Measurements from ENCODE around the gene SCN11A.

Gene SCN11A

DNA sequence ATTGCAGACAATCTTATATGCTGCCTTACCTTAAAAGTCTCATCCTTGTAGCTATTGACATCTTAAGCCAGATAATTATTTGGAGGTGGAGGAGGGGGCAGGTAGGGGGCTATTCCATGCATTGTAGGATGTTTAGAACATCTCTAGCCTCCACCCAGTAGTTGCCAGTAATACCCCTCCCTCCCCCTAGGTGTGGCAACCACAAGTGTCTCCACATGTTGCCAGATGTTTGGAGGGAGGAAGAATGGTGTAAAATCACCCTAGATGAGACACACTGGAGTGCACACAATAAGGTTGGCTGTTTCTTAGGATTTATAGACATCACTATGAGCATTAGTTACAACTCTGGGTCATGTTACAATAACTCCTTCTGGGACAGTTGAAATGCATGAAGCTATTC, 28.3 kb upstream of the SCN11A start:
- Histone ChIP-seq H3K4me1 (ENCODE audit: insufficient read depth, low read length) (no peaks in the 10 kb centered on the region), H3K4me3 (ENCODE audit: low read depth in 1 of 2, low read length in 2 of 2) (no peak overlapping the region), H3K27me3 (ENCODE audit: insufficient read depth, low read length, poor library complexity) (no peaks in the 10 kb centered on the region), H3K79me2 (ENCODE audit: insufficient read depth, low read length) (no peaks in the 10 kb centered on the region), H3K9ac (ENCODE audit: low read depth, low read length) (no peak overlapping the region), H4K20me1 (ENCODE audit: insufficient read depth, low read length) (no peaks in the 10 kb centered on the region), H3K9me3 (ENCODE audit: insufficient read depth, low read length, severe bottlenecking) (no peaks in the 10 kb centered on the region), H2AFZ (ENCODE audit: low read depth, low read length) (no peak overlapping the region), H3K4me2 (ENCODE audit: insufficient read depth, low read length) (no peak overlapping the region), H3K27ac (ENCODE audit: low read length) (no peak overlapping the region), H3K36me3 (ENCODE audit: insufficient read depth, low read length) (peaks cover 53% of the 10 kb centered on the region)
- TF ChIP-seq EZH2 (IDR thresholded peaks at IDR 0.05; ENCODE audit: borderline replicate concordance, low read depth, low read length, severe bottlenecking) = no peak
- TF ChIP-seq, protein P1, sequence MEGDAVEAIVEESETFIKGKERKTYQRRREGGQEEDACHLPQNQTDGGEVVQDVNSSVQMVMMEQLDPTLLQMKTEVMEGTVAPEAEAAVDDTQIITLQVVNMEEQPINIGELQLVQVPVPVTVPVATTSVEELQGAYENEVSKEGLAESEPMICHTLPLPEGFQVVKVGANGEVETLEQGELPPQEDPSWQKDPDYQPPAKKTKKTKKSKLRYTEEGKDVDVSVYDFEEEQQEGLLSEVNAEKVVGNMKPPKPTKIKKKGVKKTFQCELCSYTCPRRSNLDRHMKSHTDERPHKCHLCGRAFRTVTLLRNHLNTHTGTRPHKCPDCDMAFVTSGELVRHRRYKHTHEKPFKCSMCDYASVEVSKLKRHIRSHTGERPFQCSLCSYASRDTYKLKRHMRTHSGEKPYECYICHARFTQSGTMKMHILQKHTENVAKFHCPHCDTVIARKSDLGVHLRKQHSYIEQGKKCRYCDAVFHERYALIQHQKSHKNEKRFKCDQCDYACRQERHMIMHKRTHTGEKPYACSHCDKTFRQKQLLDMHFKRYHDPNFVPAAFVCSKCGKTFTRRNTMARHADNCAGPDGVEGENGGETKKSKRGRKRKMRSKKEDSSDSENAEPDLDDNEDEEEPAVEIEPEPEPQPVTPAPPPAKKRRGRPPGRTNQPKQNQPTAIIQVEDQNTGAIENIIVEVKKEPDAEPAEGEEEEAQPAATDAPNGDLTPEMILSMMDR (IDR thresholded peaks at IDR 0.05; ENCODE audit: borderline replicate concordance, extremely low read depth, low read length, poor library complexity, severe bottlenecking) = no peak
- no peak for DNase-seq
- no peak for ATAC-seq (ENCODE audit: insufficient read depth, low read depth)

DNA sequence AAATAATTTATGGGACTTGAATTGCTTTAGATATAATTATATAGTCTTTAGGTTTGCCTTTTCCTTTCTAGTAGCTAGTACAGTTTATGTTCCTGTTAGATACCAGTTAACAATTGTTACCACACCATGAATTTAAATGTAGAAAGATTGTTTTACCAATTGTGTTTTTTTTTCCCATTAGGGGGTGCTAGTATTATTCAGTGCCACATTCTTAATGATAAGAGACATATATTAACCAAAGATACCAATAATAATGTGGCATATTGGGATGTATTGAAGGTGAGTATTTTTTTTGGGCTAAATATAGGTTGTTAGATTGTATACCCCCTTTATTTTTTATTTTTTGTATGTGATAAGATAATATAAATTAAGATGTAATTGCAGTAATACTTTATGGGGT, 27.8 kb upstream of the SCN11A start:
- Histone ChIP-seq H3K4me2 (ENCODE audit: insufficient read depth, low read length) (no peak overlapping the region), H3K4me1 (ENCODE audit: insufficient read depth, low read length) (no peaks in the 10 kb centered on the region), H4K20me1 (ENCODE audit: insufficient read depth, low read length) (no peaks in the 10 kb centered on the region), H3K27me3 (ENCODE audit: insufficient read depth, low read length, poor library complexity) (no peaks in the 10 kb centered on the region), H3K4me3 (ENCODE audit: low read depth in 1 of 2, low read length in 2 of 2) (no peak overlapping the region), H3K27ac (ENCODE audit: low read length) (no peak overlapping the region), H3K9ac (ENCODE audit: low read depth, low read length) (no peak overlapping the region), H3K36me3 (ENCODE audit: insufficient read depth, low read length) (peaks cover 58% of the 10 kb centered on the region), H2AFZ (ENCODE audit: low read depth, low read length) (no peak overlapping the region), H3K79me2 (ENCODE audit: insufficient read depth, low read length) (no peaks in the 10 kb centered on the region), H3K9me3 (ENCODE audit: insufficient read depth, low read length, severe bottlenecking) (no peaks in the 10 kb centered on the region)
- TF ChIP-seq, protein P1 (IDR thresholded peaks at IDR 0.05; ENCODE audit: borderline replicate concordance, extremely low read depth, low read length, poor library complexity, severe bottlenecking) = no peak
- no peak for TF ChIP-seq EZH2 (IDR thresholded peaks at IDR 0.05; ENCODE audit: borderline replicate concordance, low read depth, low read length, severe bottlenecking)
- DNase-seq (no peak), ATAC-seq (ENCODE audit: insufficient read depth, low read depth) (no peak)

DNA sequence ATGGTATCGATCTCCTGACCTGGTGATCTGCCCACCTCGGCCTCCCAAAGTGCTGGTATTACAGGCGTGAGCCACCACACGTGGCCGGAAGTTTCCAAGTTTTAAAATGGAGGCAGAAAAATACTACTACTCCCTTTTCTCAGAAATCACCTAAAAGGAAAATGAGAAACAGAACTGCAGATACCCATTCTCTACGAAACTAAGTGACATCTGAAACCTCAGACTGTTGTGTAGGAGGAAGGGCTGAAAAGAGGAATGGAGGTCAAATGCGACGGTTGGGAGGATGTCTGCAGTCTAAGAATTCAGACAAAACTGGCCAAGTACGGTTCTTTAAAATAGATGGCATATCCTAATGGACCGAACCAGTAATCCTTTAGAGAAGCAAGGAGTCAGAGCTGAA, 24.2 kb upstream of the SCN11A start:
- no peaks in the 10 kb centered on the region for H3K9me3 ChIP-seq (ENCODE audit: insufficient read depth, low read length, severe bottlenecking)
- no peak for ATAC-seq (ENCODE audit: insufficient read depth, low read depth)

More for the DNA sequence above, 24.2 kb upstream of the SCN11A start:
- Histone ChIP-seq H3K4me2 (ENCODE audit: insufficient read depth, low read length) (no peak overlapping the region), H3K79me2 (ENCODE audit: insufficient read depth, low read length) (no peaks in the 10 kb centered on the region), H2AFZ (ENCODE audit: low read depth, low read length) (no peak overlapping the region), H3K4me3 (ENCODE audit: low read depth in 1 of 2, low read length in 2 of 2) (no peak overlapping the region), H3K27ac (ENCODE audit: low read length) (no peak overlapping the region), H3K9ac (ENCODE audit: low read depth, low read length) (no peak overlapping the region), H4K20me1 (ENCODE audit: insufficient read depth, low read length) (no peaks in the 10 kb centered on the region), H3K36me3 (ENCODE audit: insufficient read depth, low read length) (peaks cover 87% of the 10 kb centered on the region), H3K4me1 (ENCODE audit: insufficient read depth, low read length) (no peaks in the 10 kb centered on the region), H3K27me3 (ENCODE audit: insufficient read depth, low read length, poor library complexity) (no peaks in the 10 kb centered on the region)
- no peak for DNase-seq
- TF ChIP-seq EZH2 (IDR thresholded peaks at IDR 0.05; ENCODE audit: borderline replicate concordance, low read depth, low read length, severe bottlenecking) = no peak
- TF ChIP-seq, protein P1 (IDR thresholded peaks at IDR 0.05; ENCODE audit: borderline replicate concordance, extremely low read depth, low read length, poor library complexity, severe bottlenecking) = no peak
